ENCODE data around the gene CST7.

Gene CST7

GRCh38 chr20:24949756-24950127 lies 673 bp downstream of the CST7 start:
- H3K27ac ChIP-seq (ENCODE audit: low read depth, low read length, poor library complexity, severe bottlenecking) = no peak overlapping the region
- peaks cover 8% of the 10 kb centered on the region for H3K4me1 ChIP-seq (ENCODE audit: insufficient read depth, low read length, severe bottlenecking)
- no peaks in the 10 kb centered on the region for H3F3A ChIP-seq (ENCODE audit: insufficient read depth, low read length)
- H3K4me3 ChIP-seq (ENCODE audit: low read depth, low read length, poor library complexity, severe bottlenecking) = no peak overlapping the region
- no peaks in the 10 kb centered on the region for H3K79me2 ChIP-seq (ENCODE audit: insufficient read depth, low read length)
- H3K9ac ChIP-seq (ENCODE audit: low read length) = no peak overlapping the region
- no peaks in the 10 kb centered on the region for H3K9me3 ChIP-seq (ENCODE audit: low read length)
- no peak overlapping the region for H3K4me2 ChIP-seq (ENCODE audit: low read length)
- H3K9me2 ChIP-seq (ENCODE audit: low read depth, low read length) = no peaks in the 10 kb centered on the region
- TF ChIP-seq EZH2 (IDR thresholded peaks at IDR 0.05; ENCODE audit: borderline replicate concordance, low read length) = no peak
- no peak for TF ChIP-seq CTCF (IDR thresholded peaks at IDR 0.05; ENCODE audit: low read length)
- no peaks in the 10 kb centered on the region for H3K36me3 ChIP-seq (ENCODE audit: insufficient read depth, low read length)
- H3K27me3 ChIP-seq (ENCODE audit: insufficient read depth, low read length) = 0 out of 2 replicates have a peak, but pooled peaks cover 6% of the 10 kb centered on the region
- H4K20me1 ChIP-seq (ENCODE audit: insufficient read depth, low read length) = no peaks in the 10 kb centered on the region
- no peak overlapping the region for H2AFZ ChIP-seq (ENCODE audit: low read length)

- Histone ChIP-seq H4K20me1 (ENCODE audit: insufficient read depth, low read length) (no peaks in the 10 kb centered on the region), H3K4me3 (ENCODE audit: low read depth, low read length, poor library complexity, severe bottlenecking) (no peak overlapping the region), H3K9ac (ENCODE audit: low read length) (no peak overlapping the region), H3F3A (ENCODE audit: insufficient read depth, low read length) (no peaks in the 10 kb centered on the region), H2AFZ (ENCODE audit: low read length) (no peak overlapping the region), H3K9me3 (ENCODE audit: low read length) (no peaks in the 10 kb centered on the region), H3K4me2 (ENCODE audit: low read length) (no peak overlapping the region), H3K4me1 (ENCODE audit: insufficient read depth, low read length, severe bottlenecking) (peaks cover 13% of the 10 kb centered on the region), H3K36me3 (ENCODE audit: insufficient read depth, low read length) (no peaks in the 10 kb centered on the region), H3K27me3 (ENCODE audit: insufficient read depth, low read length) (0 out of 2 replicates have a peak, but pooled peaks cover 6% of the 10 kb centered on the region), H3K27ac (ENCODE audit: low read depth, low read length, poor library complexity, severe bottlenecking) (no peak overlapping the region), H3K9me2 (ENCODE audit: low read depth, low read length) (no peaks in the 10 kb centered on the region), H3K79me2 (ENCODE audit: insufficient read depth, low read length) (no peaks in the 10 kb centered on the region)
- TF ChIP-seq CTCF (IDR thresholded peaks at IDR 0.05; ENCODE audit: low read length) = no peak
- TF ChIP-seq EZH2 (IDR thresholded peaks at IDR 0.05; ENCODE audit: borderline replicate concordance, low read length) = no peak
These were observed 1.2 kb downstream of the CST7 start for GRCh38 chr20:24950128-24950835.

- Histone ChIP-seq H3K27me3 (ENCODE audit: insufficient read depth, low read length) (0 out of 2 replicates have a peak, but pooled peaks cover 6% of the 10 kb centered on the region), H3K4me2 (ENCODE audit: low read length) (no peak overlapping the region), H3K4me3 (ENCODE audit: low read depth, low read length, poor library complexity, severe bottlenecking) (no peak overlapping the region), H3K9me3 (ENCODE audit: low read length) (no peaks in the 10 kb centered on the region), H3K36me3 (ENCODE audit: insufficient read depth, low read length) (no peaks in the 10 kb centered on the region), H3K27ac (ENCODE audit: low read depth, low read length, poor library complexity, severe bottlenecking) (no peak overlapping the region), H3K9ac (ENCODE audit: low read length) (no peak overlapping the region), H2AFZ (ENCODE audit: low read length) (no peak overlapping the region), H3K79me2 (ENCODE audit: insufficient read depth, low read length) (no peaks in the 10 kb centered on the region), H3F3A (ENCODE audit: insufficient read depth, low read length) (no peaks in the 10 kb centered on the region), H3K4me1 (ENCODE audit: insufficient read depth, low read length, severe bottlenecking) (peaks cover 13% of the 10 kb centered on the region), H4K20me1 (ENCODE audit: insufficient read depth, low read length) (no peaks in the 10 kb centered on the region), H3K9me2 (ENCODE audit: low read depth, low read length) (no peaks in the 10 kb centered on the region)
- TF ChIP-seq EZH2 (IDR thresholded peaks at IDR 0.05; ENCODE audit: borderline replicate concordance, low read length) = no peak
- TF ChIP-seq CTCF (IDR thresholded peaks at IDR 0.05; ENCODE audit: low read length) = no peak
These were observed 1.9 kb downstream of the CST7 start for GRCh38 chr20:24950836-24951525.
